ENCODE data around the gene CCDC60.

CCDC60 gene

GRCh38 chr12:119391673-119392072 lies 57.1 kb downstream of the CCDC60 start:
- Histone ChIP-seq H3K4me3 (ENCODE audit: low read depth, low read length) (no peak overlapping the region), H3K27me3 (ENCODE audit: insufficient read depth, low read depth, severe bottlenecking) (no peaks in the 10 kb centered on the region), H3K9me3 (ENCODE audit: severe bottlenecking) (no peaks in the 10 kb centered on the region), H3K27ac (no peak overlapping the region), H3K36me3 (no peaks in the 10 kb centered on the region)
- 0 out of 2 replicates have a peak, but pooled peaks have one; percentile 25 for TF ChIP-seq CTCF (IDR thresholded peaks at IDR 0.05; ENCODE audit: low read depth, low read length)
- no peak for DNase-seq

- H3K27me3 ChIP-seq (ENCODE audit: insufficient read depth, low read depth, severe bottlenecking), result no peaks in the 10 kb centered on the region
Observed at GRCh38 chr12:119393677-119394076, 59.1 kb downstream of the CCDC60 start.

GRCh38 chr12:119397540-119397939 lies 63.0 kb downstream of the CCDC60 start:
- Histone ChIP-seq H3K9me3 (ENCODE audit: severe bottlenecking) (peaks cover 10% of the 10 kb centered on the region), H3K4me3 (ENCODE audit: low read depth, low read length) (no peak overlapping the region), H3K27me3 (ENCODE audit: insufficient read depth, low read depth, severe bottlenecking) (no peaks in the 10 kb centered on the region), H3K27ac (no peak overlapping the region), H3K36me3 (no peaks in the 10 kb centered on the region)
- TF ChIP-seq CTCF (IDR thresholded peaks at IDR 0.05; ENCODE audit: low read depth, low read length), result no peak
- DNase-seq, result no peak

More at GRCh38 chr12:119393677-119394076, 59.1 kb downstream of the CCDC60 start:
- Histone ChIP-seq H3K36me3 (no peaks in the 10 kb centered on the region), H3K9me3 (ENCODE audit: severe bottlenecking) (peaks cover 10% of the 10 kb centered on the region), H3K27ac (no peak overlapping the region), H3K4me3 (ENCODE audit: low read depth, low read length) (no peak overlapping the region)
- DNase-seq, result no peak
- no peak for TF ChIP-seq CTCF (IDR thresholded peaks at IDR 0.05; ENCODE audit: low read depth, low read length)

GRCh38 chr12:119398190-119398589 lies 63.7 kb downstream of the CCDC60 start:
- H3K9me3 ChIP-seq (ENCODE audit: severe bottlenecking), result peaks cover 10% of the 10 kb centered on the region
- H3K4me3 ChIP-seq (ENCODE audit: low read depth, low read length), result no peak overlapping the region
- H3K36me3 ChIP-seq, result no peaks in the 10 kb centered on the region
- no peak overlapping the region for H3K27ac ChIP-seq
- no peak for DNase-seq
- H3K27me3 ChIP-seq (ENCODE audit: insufficient read depth, low read depth, severe bottlenecking), result no peaks in the 10 kb centered on the region
- no peak for TF ChIP-seq CTCF (IDR thresholded peaks at IDR 0.05; ENCODE audit: low read depth, low read length)

GRCh38 chr12:119399301-119399700 lies 64.8 kb downstream of the CCDC60 start:
- H3K27me3 ChIP-seq (ENCODE audit: insufficient read depth, low read depth, severe bottlenecking), result no peaks in the 10 kb centered on the region
- peaks cover 10% of the 10 kb centered on the region for H3K9me3 ChIP-seq (ENCODE audit: severe bottlenecking)
- no peak overlapping the region for H3K4me3 ChIP-seq (ENCODE audit: low read depth, low read length)
- peak; percentile 32 for DNase-seq
- peak overlapping the region; percentile 57 for H3K27ac ChIP-seq
- TF ChIP-seq CTCF (IDR thresholded peaks at IDR 0.05; ENCODE audit: low read depth, low read length), result no peak
- H3K36me3 ChIP-seq, result no peaks in the 10 kb centered on the region

GRCh38 chr12:119406308-119406707 lies 71.8 kb downstream of the CCDC60 start:
- Histone ChIP-seq H3K36me3 (no peaks in the 10 kb centered on the region), H3K9me3 (ENCODE audit: severe bottlenecking) (no peaks in the 10 kb centered on the region), H3K27me3 (ENCODE audit: insufficient read depth, low read depth, severe bottlenecking) (no peaks in the 10 kb centered on the region), H3K4me3 (ENCODE audit: low read depth, low read length) (no peak overlapping the region), H3K27ac (no peak overlapping the region)
- no peak for DNase-seq
- TF ChIP-seq CTCF (IDR thresholded peaks at IDR 0.05; ENCODE audit: low read depth, low read length), result no peak

Data from WERI-Rb-1 (cell line).